AG10803 (cell line): ENCODE measurements around the gene COMMD2.
A peak's percentile ranks its signal among the peaks of the same experiment; 100 is the strongest.

ENCODE experiments used
- DNase-seq: peaks from one replicate; pipeline ENCODE4 v3.0.0; 2010; ENCODE audit warnings: low read depth
- H3K4me3 ChIP-seq: 2 replicates; pipeline ENCODE4 v1.5.1; 2011; ENCODE audit warnings: mild to moderate bottlenecking, low read length, control low read depth
- CTCF ChIP-seq: conservative IDR thresholded peaks from 2 replicates; pipeline ENCODE4 v1.5.1; 2011; ENCODE audit warnings: mild to moderate bottlenecking, low read length, control low read depth, inconsistent platforms

Gene COMMD2

GRCh38 chr3:149703466-149703865, 48.8 kb downstream of the COMMD2 start:
- no peak overlapping the region for H3K4me3 ChIP-seq
- DNase-seq, result peak; percentile 94
- TF ChIP-seq CTCF, result no peak

- TF ChIP-seq CTCF, result no peak
- H3K4me3 ChIP-seq, result peak overlapping the region; percentile 11; the same call in 1 of the 2 replicates
- DNase-seq, result peak; percentile 99
These were observed 49.4 kb downstream of the COMMD2 start for GRCh38 chr3:149702691-149703441.

DNA sequence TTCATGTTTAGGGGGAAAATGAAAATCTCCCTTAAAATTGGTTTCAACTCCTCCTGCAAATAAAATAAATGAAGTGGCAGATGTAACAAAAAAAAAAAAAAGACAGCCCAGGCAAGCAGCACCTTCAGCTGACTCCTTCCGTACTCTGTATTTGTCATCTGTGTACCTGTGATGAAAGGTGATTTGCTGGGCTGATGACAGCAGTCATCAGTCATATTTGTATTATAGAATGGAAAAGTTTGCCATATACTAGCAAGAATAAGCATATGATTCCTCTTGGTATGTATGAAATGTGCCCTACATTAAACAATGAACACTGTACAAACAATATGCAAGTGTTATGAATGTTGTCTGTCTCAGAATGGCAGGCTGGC, 50.3 kb downstream of the COMMD2 start:
- H3K4me3 ChIP-seq, result no peak overlapping the region
- DNase-seq, result no peak
- no peak for TF ChIP-seq CTCF

- DNase-seq, result peak; percentile 15
- peak overlapping the region; percentile 40 for H3K4me3 ChIP-seq
- TF ChIP-seq CTCF, result no peak
These were observed 50.9 kb downstream of the COMMD2 start for GRCh38 chr3:149701206-149701976.
